GM23248 (cell line): ENCODE results near the gene COX18. TPM values are rescaled to one million over a fixed set of nuclear protein-coding genes. Genes with fewer than 3 reads are reported as not detected.

ENCODE experiments used
- DNase-seq: peaks from one replicate; pipeline ENCODE4 v3.0.0-alpha.2; 2015
- H2AFZ ChIP-seq: fragments of 200-600 bp; sonication (generic); 2 replicates; pipeline ENCODE4 v1.6.1; 2016; ENCODE audit warnings: antibody characterized with exemption
- H3F3A ChIP-seq: fragments of 200-600 bp; sonication (generic); 2 replicates; pipeline ENCODE4 v1.6.1; 2016; ENCODE audit warnings: mild to moderate bottlenecking, antibody characterized with exemption, mixed run types; ENCODE audit not compliant: insufficient read depth
- H3K27ac ChIP-seq: fragments of 200-600 bp; sonication (generic); 2 replicates; pipeline ENCODE4 v1.5.1; 2016; ENCODE audit warnings: mild to moderate bottlenecking
- H3K27me3 ChIP-seq: fragments of 200-600 bp; sonication (generic); replicated peaks from 2 replicates; pipeline ENCODE4 v1.6.1; 2016; ENCODE audit warnings: mild to moderate bottlenecking; ENCODE audit not compliant: insufficient read depth
- H3K36me3 ChIP-seq: fragments of 200-600 bp; sonication (generic); 2 replicates; pipeline ENCODE4 v1.6.1; 2016; ENCODE audit warnings: low read depth, mild to moderate bottlenecking
- H3K4me1 ChIP-seq: fragments of 200-600 bp; sonication (generic); 2 replicates; pipeline ENCODE4 v1.6.1; 2016; ENCODE audit warnings: mild to moderate bottlenecking; ENCODE audit not compliant: insufficient read depth
- H3K4me2 ChIP-seq: fragments of 200-600 bp; sonication (generic); one replicate; pipeline ENCODE4 v1.6.1; 2016; ENCODE audit warnings: mild to moderate bottlenecking; ENCODE audit not compliant: unreplicated experiment
- H3K4me3 ChIP-seq: fragments of 200-600 bp; sonication (generic); 2 replicates; pipeline ENCODE4 v1.5.1; 2016; ENCODE audit warnings: mild to moderate bottlenecking
- H3K79me2 ChIP-seq: fragments of 200-600 bp; sonication (generic); 2 replicates; pipeline ENCODE4 v1.6.1; 2016; ENCODE audit warnings: mild to moderate bottlenecking; ENCODE audit not compliant: insufficient read depth
- H3K9ac ChIP-seq: fragments of 200-600 bp; sonication (generic); 2 replicates; pipeline ENCODE4 v1.6.1; 2016; ENCODE audit warnings: mild to moderate bottlenecking
- H3K9me2 ChIP-seq: fragments of 200-600 bp; sonication (generic); 2 replicates; pipeline ENCODE4 v1.6.1; 2016; ENCODE audit warnings: mixed run types, mild to moderate bottlenecking, moderate library complexity; ENCODE audit not compliant: insufficient read depth
- H3K9me3 ChIP-seq: fragments of 200-600 bp; sonication (generic); one replicate; pipeline ENCODE4 v1.6.1; 2017; ENCODE audit warnings: low read depth
- H4K20me1 ChIP-seq: fragments of 200-600 bp; sonication (generic); 2 replicates; pipeline ENCODE4 v1.6.0; 2016; ENCODE audit not compliant: insufficient read depth
- EZH2 ChIP-seq: fragments of 200-600 bp; sonication (generic); IDR thresholded peaks from 2 replicates; pipeline ENCODE4 v1.6.1; 2018; ENCODE audit warnings: antibody characterized with exemption, mild to moderate bottlenecking; ENCODE audit not compliant: insufficient read depth, poor library complexity, severe bottlenecking
- EZH2phosphoT487 ChIP-seq: fragments of 200-600 bp; sonication (generic); IDR thresholded peaks from 2 replicates; pipeline ENCODE4 v1.6.1; 2018; ENCODE audit warnings: antibody characterized with exemption, moderate library complexity, mild to moderate bottlenecking, low read depth; ENCODE audit not compliant: insufficient read depth
- WGBS, 2 experiments: methylation state at CpG; one replicate each; pipeline ENCODE4 v1.1.6; 2015 to 2017; ENCODE audit warnings: low lambda C conversion rate in 2 of 2, low coverage in 1 of 2; ENCODE audit errors: missing lambda C conversion rate in 2 of 2; 5-methylcytosine and 5-hydroxymethylcytosine counted together
- in situ Hi-C: fragments of 300-500 bp; cut with MboI; formaldehyde crosslinking; loops from 2 replicates; pipeline ENCODE4 v1.15.0; 2020
- polyA plus RNA-seq: library from polyadenylated mRNA; unstranded; fragments of >200 nt; fragmentation: Nextera tagmentation; extraction: Ambion mirVana; gene quantifications from 2 replicates; pipeline ENCODE4 v1.2.1, GENCODE V29; 2016
- total RNA-seq: library from RNA; depleted of rRNA; stranded (reverse); fragments of >200 nt; shearing (Covaris generic); gene quantifications from 2 replicates; pipeline ENCODE4 v1.2.3, GENCODE V29; 2014

The COX18 gene
- total and polyA plus RNA-seq, 2 experiments from 2014 or later: 3.6 to 22.8 TPM

GRCh38 chr4:73013310-73013709 is 56.2 kb downstream of the COX18 start:
- WGBS, 2 experiments: 36 to 41% methylated on average over 1 of the region's 1 CpG
- in situ Hi-C loops: loop anchor here (25.0 kb wide), 1 partner anchor 701 kb away; no protein-coding TSS in a partner anchor
- no peak overlapping the region for H3K4me2 ChIP-seq
- no peaks in the 10 kb centered on the region for H4K20me1 ChIP-seq
- H3F3A ChIP-seq: no peaks in the 10 kb centered on the region
- no peak overlapping the region for H2AFZ ChIP-seq
- H3K27me3 ChIP-seq: no peaks in the 10 kb centered on the region
- no peaks in the 10 kb centered on the region for H3K4me1 ChIP-seq
- no peak overlapping the region for H3K4me3 ChIP-seq
- no peaks in the 10 kb centered on the region for H3K79me2 ChIP-seq
- DNase-seq: no peak
- TF ChIP-seq EZH2phosphoT487 (no peak), EZH2 (no peak)
- no peak overlapping the region for H3K9ac ChIP-seq
- no peaks in the 10 kb centered on the region for H3K9me2 ChIP-seq
- H3K36me3 ChIP-seq: no peaks in the 10 kb centered on the region
- no peaks in the 10 kb centered on the region for H3K9me3 ChIP-seq
- no peak overlapping the region for H3K27ac ChIP-seq

- no peaks in the 10 kb centered on the region for H4K20me1 ChIP-seq
- no peak overlapping the region for H3K4me2 ChIP-seq
- TF ChIP-seq EZH2phosphoT487: no peak
- TF ChIP-seq EZH2: no peak
- no peak for DNase-seq
- in situ Hi-C loops: loop anchor here (25.0 kb wide), 1 partner anchor 700 kb away; no protein-coding TSS in a partner anchor
- no peak overlapping the region for H3K27ac ChIP-seq
- H3K9ac ChIP-seq: no peak overlapping the region
- no peaks in the 10 kb centered on the region for H3K36me3 ChIP-seq
- 50 to 63% methylated on average over 4 of the region's 4 CpGs for WGBS, 2 experiments
- H3K9me3 ChIP-seq: no peaks in the 10 kb centered on the region
- H3K79me2 ChIP-seq: no peaks in the 10 kb centered on the region
- no peaks in the 10 kb centered on the region for H3K27me3 ChIP-seq
- H3K4me3 ChIP-seq: no peak overlapping the region
- H3K9me2 ChIP-seq: no peaks in the 10 kb centered on the region
- H2AFZ ChIP-seq: no peak overlapping the region
- no peaks in the 10 kb centered on the region for H3K4me1 ChIP-seq
- H3F3A ChIP-seq: no peaks in the 10 kb centered on the region
These were observed 56.8 kb downstream of the COX18 start for GRCh38 chr4:73012673-73013072.

- Histone ChIP-seq H3K9me2 (no peaks in the 10 kb centered on the region), H3K4me2 (no peak overlapping the region), H3K9ac (no peak overlapping the region), H3F3A (no peaks in the 10 kb centered on the region), H2AFZ (no peak overlapping the region), H3K9me3 (no peaks in the 10 kb centered on the region), H3K4me3 (no peak overlapping the region), H3K4me1 (no peaks in the 10 kb centered on the region), H3K79me2 (no peaks in the 10 kb centered on the region), H3K27me3 (no peaks in the 10 kb centered on the region), H3K36me3 (no peaks in the 10 kb centered on the region), H4K20me1 (no peaks in the 10 kb centered on the region), H3K27ac (no peak overlapping the region)
- TF ChIP-seq EZH2phosphoT487: no peak
- no peak for TF ChIP-seq EZH2
- WGBS, 2 experiments: 57% methylated on average over 4 of the region's 4 CpGs
- in situ Hi-C loops: loop anchor here (25.0 kb wide), 1 partner anchor 699 kb away; no protein-coding TSS in a partner anchor
- no peak for DNase-seq
These were observed 57.9 kb downstream of the COX18 start for GRCh38 chr4:73011629-73011985.

- DNase-seq: no peak
- H3K4me1 ChIP-seq: no peaks in the 10 kb centered on the region
- in situ Hi-C loops: loop anchor here (25.0 kb wide), 1 partner anchor 699 kb away; no protein-coding TSS in a partner anchor
These were observed 58.5 kb downstream of the COX18 start for GRCh38 chr4:73010789-73011628.

More at GRCh38 chr4:73010789-73011628, 58.5 kb downstream of the COX18 start:
- H3K27ac ChIP-seq: no peak overlapping the region
- no peaks in the 10 kb centered on the region for H3K9me3 ChIP-seq
- 41 to 52% methylated on average over 4 of the region's 4 CpGs for WGBS, 2 experiments
- no peak for TF ChIP-seq EZH2phosphoT487
- no peak for TF ChIP-seq EZH2
- no peaks in the 10 kb centered on the region for H3K36me3 ChIP-seq
- H3K79me2 ChIP-seq: no peaks in the 10 kb centered on the region
- H3F3A ChIP-seq: no peaks in the 10 kb centered on the region
- no peak overlapping the region for H3K9ac ChIP-seq
- H2AFZ ChIP-seq: no peak overlapping the region
- H3K9me2 ChIP-seq: no peaks in the 10 kb centered on the region
- H3K4me3 ChIP-seq: no peak overlapping the region
- H3K27me3 ChIP-seq: no peaks in the 10 kb centered on the region
- no peak overlapping the region for H3K4me2 ChIP-seq
- no peaks in the 10 kb centered on the region for H4K20me1 ChIP-seq
